Fibroblast of the conjunctiva (primary cell): ENCODE data around the gene H2AZ2.
"Not testable (repeated sequence)": the region's sequence is repeated elsewhere in the genome, so short reads cannot be mapped to it uniquely, and the experiment has no call there.

Experiments
- DNase-seq: peaks from one replicate; pipeline ENCODE4 v3.0.0-alpha.2; 2010; ENCODE audit warnings: low read depth

Gene H2AZ2

DNA sequence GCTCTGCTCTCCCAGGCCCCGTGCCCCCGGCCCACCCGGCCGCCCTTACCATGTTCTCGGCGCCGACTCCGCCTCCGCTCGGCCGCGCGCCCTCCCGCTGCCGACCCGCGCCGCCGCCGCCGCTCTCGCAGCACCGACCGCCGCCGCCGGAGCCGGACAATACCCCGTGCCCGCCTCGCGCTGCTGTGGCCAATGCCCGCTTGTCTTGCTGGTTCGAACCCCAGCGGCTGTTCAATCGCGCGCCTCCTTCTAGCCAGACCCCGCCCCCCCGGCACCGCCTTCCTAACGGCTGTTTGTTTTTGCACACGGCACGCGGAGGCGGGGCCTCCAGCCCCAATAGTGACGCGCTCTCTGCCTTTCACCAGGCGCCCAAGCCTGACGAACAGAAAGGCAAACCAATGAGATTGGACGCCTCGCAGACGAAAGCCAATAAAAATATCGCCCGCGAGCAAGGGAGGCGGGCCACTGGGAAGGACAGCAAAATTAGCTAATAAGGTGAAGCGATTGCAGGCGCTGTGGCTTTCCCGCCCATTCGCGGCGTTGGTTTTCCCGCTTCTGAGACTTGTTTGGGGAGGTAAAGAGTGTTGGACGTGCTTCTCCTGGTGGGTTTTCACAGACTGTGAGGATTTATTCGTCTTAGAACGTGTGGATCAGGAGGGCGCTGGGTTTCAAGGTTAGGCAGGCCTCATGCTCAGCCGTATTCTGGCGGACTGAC lies at the start of gene H2AZ2:
TSS of gene H2AZ2 (minus strand) at position 168 of the 715 bp plus-strand sequence. CDS start at position 52, 116 bp downstream.
- DNase-seq: peak; percentile 99

DNA sequence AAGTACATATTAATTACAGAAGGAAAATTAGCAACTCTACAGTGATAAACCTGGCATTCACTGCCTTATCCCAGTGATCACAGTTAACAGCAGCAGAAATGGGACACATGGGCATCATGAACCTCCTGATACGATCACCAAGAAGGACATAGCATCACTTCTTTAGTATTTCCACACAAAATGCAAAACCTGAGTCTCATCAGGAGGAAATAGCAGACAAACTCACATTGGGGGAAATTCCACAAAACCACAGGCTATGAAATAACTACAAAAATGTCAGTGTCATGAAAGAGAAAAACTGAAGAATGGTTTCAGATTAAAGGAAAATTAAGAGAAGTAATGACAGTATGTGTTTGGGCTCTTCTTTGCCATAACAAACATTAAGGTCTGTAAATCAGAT lies 49.4 kb upstream of the H2AZ2 start:
- no peak for DNase-seq

DNA sequence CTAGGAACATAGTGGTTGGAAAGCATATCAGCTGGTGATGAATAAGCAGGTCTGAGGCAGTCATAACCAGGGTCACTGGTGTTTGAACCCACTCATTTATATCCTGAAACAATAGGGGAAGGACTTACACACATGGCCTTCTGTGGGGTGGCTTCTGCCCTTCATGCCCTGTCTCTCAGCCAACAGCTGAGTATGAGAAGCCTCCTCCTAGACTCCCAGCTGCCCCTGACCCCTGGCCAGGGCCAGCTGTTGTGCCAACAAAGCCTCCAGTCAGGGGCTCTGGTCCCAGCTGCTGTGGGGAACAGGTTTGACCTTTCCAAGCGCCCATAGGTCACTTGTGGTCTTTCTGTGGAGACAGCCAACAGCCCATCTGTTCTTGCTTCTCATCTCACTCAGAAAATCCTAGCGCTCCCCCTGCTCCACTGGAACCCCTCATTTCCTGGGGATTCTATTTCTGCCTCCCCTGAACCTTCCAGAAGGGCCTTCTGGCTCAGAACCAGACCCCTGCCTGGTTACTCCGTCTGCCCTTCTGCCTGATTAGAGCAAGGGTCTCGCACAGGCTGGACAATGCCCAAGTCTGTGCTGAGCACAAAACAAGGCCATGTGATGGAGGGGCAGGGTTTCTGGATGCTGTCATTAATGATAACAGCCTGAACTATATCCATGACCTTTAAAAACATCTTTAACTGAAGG lies 47.1 kb upstream of the H2AZ2 start:
- no peak for DNase-seq

DNA sequence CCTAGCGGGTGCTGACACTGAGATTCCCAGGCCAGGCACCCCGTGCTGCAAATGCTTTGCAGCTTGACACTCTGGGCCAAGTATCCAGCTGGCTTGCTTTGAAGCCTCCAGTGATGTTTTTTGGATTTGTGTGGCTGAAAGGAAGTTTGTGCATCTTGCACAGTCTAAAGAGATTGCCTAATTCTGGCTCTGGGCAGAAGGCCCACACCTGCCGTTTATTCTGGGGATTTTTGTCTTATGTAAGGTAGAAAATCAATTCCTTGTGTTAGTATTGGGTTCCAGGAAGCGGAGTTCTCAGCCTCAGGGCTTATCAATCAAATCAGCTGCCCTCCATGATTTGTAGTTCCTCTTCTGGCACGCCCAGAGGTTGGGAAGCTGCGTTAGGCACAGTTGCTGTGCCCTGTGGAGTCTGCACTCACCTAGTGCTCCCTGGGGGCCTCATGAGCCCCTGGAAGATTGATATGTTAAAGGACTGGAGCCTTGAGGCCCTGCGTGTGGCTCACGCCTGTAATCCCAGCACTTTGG lies 45.9 kb upstream of the H2AZ2 start:
- no peak for DNase-seq

DNA sequence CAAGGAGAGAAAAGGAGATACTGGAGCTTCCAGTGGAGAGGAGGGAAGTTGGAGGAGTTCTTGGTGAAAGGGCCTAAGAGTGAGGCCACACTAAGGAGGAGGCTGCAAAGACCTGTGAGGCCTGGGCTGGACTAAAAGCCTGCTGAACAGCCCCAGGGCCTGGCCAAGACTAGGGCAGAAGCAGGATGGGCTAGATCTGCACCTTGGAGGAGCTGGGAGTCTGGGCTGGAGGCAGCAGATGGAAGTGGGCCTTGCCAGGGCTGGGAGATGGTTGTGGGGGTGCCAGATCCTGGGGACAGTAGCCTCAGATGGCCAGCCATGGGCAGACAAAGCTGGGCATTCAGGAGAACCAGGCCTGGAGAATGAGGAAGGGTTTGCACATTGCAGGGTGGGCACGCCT lies 43.9 kb upstream of the H2AZ2 start:
- no peak for DNase-seq

DNA sequence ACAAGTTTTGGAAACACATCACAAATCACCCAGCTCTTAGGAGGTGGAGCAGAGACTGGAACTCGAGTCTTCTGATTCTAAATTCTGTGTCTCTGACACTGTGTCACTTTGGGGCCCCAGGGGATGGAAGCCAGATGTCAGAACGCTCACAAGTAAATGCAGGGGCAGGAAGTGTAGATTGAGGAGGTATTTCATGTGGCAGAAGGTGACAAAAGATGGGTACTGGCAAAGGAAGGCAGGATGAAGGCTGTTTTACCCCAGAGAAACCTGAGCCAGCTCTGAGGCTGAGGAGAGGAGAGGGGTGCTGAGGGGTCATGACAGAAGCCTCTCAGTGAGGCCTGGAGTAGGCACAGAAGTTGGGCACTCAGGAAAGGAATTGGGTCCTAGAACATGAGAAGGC lies 43.5 kb upstream of the H2AZ2 start:
- DNase-seq: no peak

DNA sequence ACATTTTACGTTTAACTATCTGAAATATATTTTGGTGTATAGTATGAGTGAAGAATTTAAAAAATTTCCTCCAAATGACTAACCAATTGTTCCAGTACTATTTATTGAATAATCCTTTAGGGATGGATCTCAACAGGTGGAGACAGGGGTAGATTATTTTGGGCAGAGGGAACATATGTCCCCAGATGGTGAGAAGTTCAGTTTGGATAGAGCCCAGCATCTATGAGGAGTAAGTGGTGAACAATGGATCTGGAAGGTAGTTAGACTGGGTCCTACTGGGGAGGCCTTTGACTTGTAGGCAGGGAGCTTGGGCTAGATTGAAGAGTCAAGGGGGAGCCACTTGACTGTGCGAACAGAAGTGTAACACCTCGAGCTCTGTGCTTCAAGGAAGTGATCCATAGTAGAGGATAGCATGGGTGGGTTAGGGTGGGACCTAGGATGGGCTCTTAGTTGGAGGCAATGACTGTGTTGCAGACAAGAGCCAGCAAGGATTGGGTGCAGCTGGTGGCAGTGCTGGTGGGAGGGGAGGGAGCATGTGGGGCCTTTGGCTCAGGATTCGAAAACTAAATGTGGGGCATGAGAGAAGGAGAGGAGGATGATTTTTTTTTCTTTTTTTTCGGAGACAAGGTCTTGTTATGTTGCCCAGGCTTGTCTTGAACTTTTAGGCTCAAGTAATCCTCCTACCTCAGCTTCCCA lies 41.3 kb upstream of the H2AZ2 start:
- DNase-seq: no peak

DNA sequence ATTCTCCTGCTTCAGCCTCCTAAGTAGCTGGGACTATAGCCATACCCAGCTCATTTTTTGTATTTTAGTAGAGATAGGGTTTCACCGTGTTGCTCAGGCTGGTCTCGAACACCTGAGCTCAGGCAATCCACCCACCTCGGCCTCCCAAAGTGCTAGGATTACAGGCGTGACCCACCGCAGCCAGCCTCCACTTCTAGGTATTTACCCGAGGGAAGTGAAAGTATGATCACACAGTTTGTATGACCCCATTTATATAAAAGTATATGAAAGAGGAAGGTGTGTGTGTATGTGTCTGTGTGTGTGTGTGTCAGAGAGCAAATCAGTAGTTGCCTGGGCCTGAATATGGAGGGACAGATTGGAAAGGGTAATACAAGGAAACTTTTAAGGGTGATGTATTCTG lies 39.4 kb upstream of the H2AZ2 start:
- DNase-seq: no peak

DNA sequence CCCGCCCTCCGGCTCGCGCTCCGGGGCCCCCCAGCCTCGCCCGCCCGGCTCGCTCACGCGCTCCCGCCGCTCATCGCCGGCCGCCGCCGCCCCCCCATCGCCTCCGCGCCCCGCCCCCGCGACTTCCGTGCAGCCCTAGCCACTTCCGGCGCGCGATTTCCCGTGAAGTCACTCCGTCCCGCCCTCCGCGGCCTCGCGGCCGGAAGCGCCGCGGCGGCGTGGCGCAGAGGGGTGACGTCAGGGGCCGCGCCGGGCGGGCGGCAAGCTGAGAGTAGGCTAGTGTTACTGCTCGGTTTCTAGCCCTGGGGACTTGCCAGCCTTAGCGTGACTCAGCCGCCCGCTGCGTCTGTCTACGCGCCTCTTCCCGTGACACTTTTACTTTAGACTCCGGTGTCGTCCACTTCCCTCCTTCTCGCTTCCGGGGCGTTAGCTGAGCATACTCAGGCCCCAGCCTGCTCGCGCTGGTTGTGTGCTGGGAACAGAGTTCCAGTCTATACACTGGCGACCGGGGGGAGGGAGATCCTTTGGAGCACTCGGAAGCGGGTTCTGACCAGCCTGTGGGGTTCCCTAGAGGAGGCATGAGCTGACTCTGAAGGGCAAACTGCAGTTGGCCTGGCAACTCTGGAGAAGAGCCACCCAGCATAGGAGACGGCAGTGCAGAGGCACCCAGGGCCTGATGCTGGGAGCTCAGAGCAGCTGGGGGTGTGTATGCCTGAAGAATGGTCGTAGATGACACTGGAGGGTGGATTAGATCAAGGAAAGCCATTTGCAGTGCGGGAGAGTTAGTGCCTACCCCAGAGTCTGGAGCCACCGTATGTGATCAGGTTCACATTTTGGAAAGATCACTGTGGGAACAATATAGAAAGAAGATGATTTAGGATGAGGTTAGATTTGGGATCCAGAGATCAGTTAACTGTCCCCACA lies 37.8 kb upstream of the H2AZ2 start, which contains the start of gene PURB:
TSS of gene PURB (minus strand) at position 137 of the 924 bp plus-strand sequence. CDS start 182 bp downstream, outside the sequence.
- peak; percentile 93 for DNase-seq

DNA sequence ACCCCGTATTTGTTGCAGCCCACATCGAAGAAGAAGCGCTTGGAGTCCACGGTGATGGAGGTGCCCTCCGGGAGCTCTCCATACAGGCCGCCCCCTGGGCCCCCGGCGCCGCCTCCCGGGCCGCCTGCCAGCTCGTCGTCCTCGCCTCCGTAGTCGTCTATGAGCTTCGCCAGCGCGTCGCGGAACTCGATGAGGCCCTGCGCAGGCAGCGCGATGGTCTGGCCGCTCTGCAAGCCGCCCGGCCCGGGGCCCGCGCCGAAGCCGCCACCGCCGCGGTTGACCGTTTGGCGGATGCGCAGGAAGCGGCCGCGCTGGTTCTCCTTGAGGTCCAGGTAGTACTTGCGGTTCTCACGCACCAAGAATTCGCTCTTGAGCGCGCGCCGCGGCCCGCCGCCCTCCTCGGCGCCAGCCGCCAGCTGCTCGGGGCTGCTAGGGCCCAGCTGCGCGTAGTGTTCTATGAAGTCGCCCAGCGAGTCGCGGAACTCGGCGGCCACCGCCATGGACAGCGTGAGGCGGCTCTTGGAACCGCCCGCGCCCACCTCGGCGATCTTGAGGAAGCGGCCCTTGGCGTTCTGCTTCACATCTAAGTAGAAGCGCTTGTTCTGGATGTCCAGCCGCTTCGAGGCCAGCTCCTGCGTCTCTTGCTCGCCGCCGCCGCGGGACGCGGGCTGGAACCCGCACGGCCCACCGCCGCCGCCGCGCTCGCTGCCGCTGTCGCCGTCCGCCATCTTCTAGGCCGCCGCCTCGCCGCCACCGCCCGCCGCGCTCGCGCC lies 36.9 kb upstream of the H2AZ2 start:
- DNase-seq: peak; percentile 32

DNA sequence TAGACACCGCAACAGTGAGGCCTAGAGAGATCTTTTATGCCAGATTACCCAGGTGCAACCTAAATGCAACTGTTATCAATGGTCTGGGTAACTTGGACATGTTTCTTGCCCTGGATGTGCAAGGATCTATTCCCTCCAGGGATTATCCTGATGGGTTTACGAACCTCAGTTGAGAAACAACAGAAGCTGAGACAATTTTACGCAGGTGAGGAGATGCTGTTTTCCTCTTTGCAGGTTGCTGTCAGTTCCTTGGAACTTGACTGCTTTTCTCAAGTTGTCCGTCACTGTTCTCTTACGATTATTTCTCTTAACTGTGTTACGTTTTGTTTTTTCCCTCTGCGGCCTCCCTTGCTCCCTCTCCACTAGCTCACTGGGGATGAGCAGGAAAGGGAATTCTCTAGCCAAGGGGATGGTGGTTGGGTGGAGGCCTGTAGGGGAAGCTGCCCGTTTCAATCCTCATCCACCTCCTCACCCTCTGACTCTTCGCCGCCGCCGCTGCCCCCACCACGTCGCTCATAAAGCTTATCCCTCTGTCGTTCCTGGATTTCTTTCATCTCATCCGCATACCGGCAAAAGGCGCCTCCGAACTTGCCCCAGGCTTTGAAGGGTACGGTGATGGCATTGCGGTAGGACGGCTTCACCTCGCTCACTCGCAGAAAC lies 36.2 kb upstream of the H2AZ2 start:
- DNase-seq: no peak

DNA sequence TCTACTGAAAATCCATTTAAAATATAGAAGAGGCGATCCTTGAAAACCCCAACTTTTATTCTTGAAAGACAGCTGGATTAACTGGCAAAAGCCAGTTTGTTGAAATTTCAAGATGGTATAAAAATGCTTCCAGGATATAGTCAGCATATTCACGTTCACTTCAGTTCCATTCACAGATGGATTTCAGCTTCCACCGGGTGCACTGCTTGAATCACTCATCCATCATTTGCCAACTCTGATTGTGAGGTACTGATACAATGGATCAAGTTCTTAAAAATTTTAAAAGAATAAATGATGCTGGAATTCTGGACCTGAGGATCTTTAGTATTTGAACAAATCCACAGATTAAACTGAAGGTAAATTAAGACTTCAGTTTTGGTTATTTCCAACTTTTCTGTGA lies 35.0 kb upstream of the H2AZ2 start:
- DNase-seq: no peak

DNA sequence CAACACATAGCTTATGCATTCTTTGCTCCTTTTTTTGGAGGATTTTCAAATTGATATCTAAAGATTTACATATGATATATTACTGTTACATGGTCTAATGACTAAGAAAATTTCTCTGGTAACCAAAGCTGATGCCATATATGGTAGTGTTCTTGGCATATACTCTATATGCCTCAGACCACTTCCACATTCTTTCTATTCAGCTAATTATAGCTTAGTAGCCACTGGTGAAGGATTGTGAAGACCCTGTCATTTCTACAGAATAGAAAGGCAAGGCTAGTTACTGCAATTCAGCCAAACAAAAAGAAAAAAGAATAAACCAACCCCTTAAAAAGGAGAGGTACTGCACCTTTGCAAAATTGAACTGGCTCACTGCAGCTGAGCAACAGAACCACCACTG lies 33.7 kb upstream of the H2AZ2 start:
- no peak for DNase-seq

DNA sequence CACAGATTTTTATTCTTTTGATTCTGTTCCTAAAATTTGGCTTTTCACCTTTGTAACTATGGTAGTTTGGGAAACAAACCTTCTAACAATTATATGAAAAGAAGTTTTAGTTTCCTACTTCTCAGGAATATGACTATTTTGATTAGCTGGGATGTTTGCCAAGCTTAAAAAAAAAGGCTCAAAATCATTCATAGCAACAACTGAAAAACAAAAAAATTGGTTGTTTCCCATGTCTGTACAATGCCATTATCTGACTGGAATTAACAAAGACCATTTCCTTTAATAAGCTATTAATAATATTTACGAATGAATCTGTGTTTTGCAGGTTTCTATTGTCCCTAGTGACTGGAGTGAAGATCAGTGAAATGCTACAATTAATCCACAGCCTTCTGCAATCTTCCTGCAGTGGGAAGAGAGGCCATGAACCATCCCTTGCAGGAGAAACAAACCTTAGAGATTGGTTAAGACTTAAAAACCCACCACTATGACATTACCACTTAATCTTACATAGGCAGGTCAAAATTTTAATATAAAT lies 33.2 kb upstream of the H2AZ2 start:
- no peak for DNase-seq

DNA sequence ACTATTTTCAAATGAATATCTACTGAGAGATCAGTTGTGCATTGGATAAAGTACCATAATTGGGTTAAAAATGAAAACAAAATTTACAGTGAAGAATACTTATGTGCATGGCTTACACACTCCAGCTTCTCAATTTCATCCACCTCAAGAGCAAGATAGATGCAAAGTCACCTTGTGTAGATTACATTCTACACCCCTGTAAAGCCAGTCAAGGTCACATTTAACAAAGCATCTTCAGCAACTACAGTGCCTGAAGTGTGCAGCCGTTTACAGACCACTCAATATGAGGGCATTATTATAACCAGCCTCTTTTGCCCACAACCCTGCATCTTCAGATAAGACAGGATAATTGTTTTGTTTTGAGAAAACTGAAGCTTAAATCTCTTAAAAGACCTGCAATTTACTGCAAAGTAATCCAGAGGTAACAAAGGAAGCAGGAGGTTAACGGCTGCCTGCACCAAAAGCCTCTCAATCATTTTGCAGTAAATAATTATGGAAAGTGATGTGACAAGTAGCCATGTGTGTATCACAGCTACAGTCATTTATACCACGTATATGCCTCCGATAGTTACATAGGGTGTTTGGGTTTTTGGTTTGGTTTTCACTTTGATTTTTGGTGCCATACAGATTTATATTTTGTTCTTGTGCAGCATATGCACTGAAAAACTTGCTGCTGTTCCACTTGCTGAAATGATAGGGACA lies 32.6 kb upstream of the H2AZ2 start:
- DNase-seq: no peak

DNA sequence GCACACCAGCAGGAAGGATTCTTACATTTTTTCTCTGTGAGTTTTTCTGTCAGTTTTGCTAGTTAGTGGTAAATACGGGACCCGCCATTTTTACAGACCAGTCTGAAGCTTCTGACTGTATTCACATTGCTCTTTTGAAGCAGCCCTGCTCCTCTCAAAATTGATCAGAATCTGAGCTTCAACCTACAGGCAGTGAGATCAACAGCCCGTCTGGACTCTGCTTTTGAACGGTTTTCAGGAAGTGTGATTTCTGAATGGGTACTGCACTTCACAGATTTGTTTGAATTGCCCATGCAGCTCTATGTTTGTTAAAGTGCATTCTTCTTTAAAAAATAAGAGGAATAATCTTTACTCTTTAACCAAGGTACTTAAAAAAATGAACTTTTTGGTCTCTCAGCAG lies 28.5 kb upstream of the H2AZ2 start:
- DNase-seq: no peak

DNA sequence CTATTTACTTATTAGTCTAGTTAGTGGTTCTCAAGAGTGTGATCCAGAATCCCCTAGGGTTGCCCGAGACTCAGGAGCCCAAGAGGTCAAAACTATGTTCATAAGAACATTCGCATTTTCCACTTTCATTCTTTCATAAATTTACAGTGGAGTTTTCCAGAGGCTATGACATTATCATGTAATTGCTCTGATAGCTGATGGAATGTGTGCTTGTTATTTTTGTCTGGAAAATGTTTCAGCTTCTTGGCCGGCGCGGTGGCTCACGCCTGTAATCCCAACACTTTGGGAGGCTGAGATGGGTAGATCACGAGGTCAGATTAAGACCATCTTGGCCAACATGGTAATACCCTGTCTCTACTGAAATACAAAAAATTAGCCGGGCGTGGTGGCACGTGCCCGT lies 27.4 kb upstream of the H2AZ2 start:
- no peak for DNase-seq

DNA sequence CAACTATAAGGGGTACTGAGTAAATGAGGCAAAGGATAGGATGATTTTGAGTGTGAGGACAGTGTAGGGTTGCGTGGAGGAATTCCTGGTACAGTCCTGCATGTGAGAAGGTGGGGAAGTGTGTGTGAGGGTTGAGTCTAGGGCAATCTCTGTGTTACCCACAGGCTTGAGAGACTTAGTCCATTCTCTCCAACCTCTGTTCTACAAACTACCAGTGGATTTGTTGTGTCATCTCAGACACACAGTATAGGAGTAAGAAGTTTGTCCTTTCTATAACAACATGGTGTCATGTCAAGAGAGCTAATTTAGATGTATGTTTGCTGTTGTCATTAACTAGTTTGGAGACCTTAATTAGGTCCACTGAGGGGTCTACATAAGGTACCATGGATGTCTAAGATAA lies 24.9 kb upstream of the H2AZ2 start:
- DNase-seq: no peak

DNA sequence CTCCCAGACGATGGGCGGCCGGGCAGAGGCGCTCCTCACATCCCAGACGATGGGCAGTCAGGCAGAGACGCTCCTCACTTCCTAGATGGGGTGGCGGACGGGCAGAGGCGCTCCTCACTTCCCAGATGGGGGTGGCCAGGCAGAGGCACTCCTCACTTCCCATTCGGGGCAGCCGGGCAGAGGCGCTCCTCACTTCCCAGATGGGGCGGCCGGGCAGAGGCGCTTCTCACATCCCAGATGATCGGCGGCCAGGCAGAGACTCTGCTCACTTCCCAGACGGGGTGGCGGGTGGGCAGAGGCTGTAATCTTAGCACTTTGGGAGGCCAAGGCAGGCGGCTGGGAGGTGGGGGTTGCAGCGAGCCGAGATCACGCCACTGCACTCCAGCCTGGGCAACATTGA lies 24.0 kb upstream of the H2AZ2 start:
- not testable (repeated sequence) for DNase-seq
